H7 (cell line): ENCODE data around the gene SLC17A4. TPM values are rescaled to one million over a fixed set of nuclear protein-coding genes. Genes with fewer than 3 reads are reported as not detected.
A peak's percentile ranks its signal among the peaks of the same experiment; 100 is the strongest.
"Not testable (repeated sequence)": the region's sequence is repeated elsewhere in the genome, so short reads cannot be mapped to it uniquely, and the experiment has no call there.

ENCODE experiments used
- DNase-seq: peaks from one replicate; pipeline ENCODE4 v3.0.0; 2012
- H3K27me3 ChIP-seq: 2 replicates; pipeline ENCODE4 v1.6.0; 2011; ENCODE audit warnings: mild to moderate bottlenecking, low read length; ENCODE audit not compliant: control insufficient read depth, insufficient read depth
- H3K36me3 ChIP-seq: replicated peaks from 2 replicates; pipeline ENCODE4 v1.5.1; 2011; ENCODE audit warnings: low read length; ENCODE audit not compliant: control insufficient read depth, insufficient read depth
- H3K4me3 ChIP-seq: 2 replicates; pipeline ENCODE4 v1.5.1; 2011; ENCODE audit warnings: low read depth, mild to moderate bottlenecking, control low read depth, low read length, moderate library complexity; ENCODE audit not compliant: insufficient read depth
- total RNA-seq: library from RNA; depleted of rRNA; stranded (reverse); fragments of >200 nt; shearing (Covaris generic); gene quantifications from 2 replicates; pipeline ENCODE4 v1.2.3, GENCODE V29; 2014

Gene SLC17A4
- total RNA-seq, 1 experiment from 2014 or later, result not detected

GRCh38 chr6:25743868-25744267 is 10.7 kb upstream of the SLC17A4 start:
- Histone ChIP-seq H3K36me3 (no peaks in the 10 kb centered on the region), H3K27me3 (no peaks in the 10 kb centered on the region), H3K4me3 (no peak overlapping the region)
- no peak for DNase-seq

- Histone ChIP-seq H3K36me3 (no peaks in the 10 kb centered on the region), H3K27me3 (no peaks in the 10 kb centered on the region), H3K4me3 (no peak overlapping the region)
- DNase-seq, result no peak
Measured at GRCh38 chr6:25745836-25746235, 8.7 kb upstream of the SLC17A4 start.

- DNase-seq, result peak; percentile 22
- Histone ChIP-seq H3K4me3 (no peak overlapping the region), H3K36me3 (no peaks in the 10 kb centered on the region), H3K27me3 (no peaks in the 10 kb centered on the region)
Measured at GRCh38 chr6:25746968-25747367, 7.6 kb upstream of the SLC17A4 start.

GRCh38 chr6:25747477-25747876 is 7.1 kb upstream of the SLC17A4 start:
- Histone ChIP-seq H3K4me3 (no peak overlapping the region), H3K36me3 (no peaks in the 10 kb centered on the region), H3K27me3 (no peaks in the 10 kb centered on the region)
- no peak for DNase-seq

- Histone ChIP-seq H3K4me3 (no peak overlapping the region), H3K36me3 (no peaks in the 10 kb centered on the region), H3K27me3 (no peaks in the 10 kb centered on the region)
- no peak for DNase-seq
Measured at GRCh38 chr6:25748049-25748448, 6.5 kb upstream of the SLC17A4 start.

GRCh38 chr6:25748601-25749517 is 5.7 kb upstream of the SLC17A4 start:
- H3K36me3 ChIP-seq, H3K4me3 ChIP-seq, H3K27me3 ChIP-seq, DNase-seq: not testable (repeated sequence)

GRCh38 chr6:25749837-25750236 is 4.7 kb upstream of the SLC17A4 start:
- Histone ChIP-seq H3K4me3 (no peak overlapping the region), H3K36me3 (no peaks in the 10 kb centered on the region), H3K27me3 (no peaks in the 10 kb centered on the region)
- no peak for DNase-seq

- Histone ChIP-seq H3K4me3 (no peak overlapping the region), H3K36me3 (no peaks in the 10 kb centered on the region), H3K27me3 (no peaks in the 10 kb centered on the region)
- no peak for DNase-seq
Measured at GRCh38 chr6:25750906-25751305, 3.6 kb upstream of the SLC17A4 start.

GRCh38 chr6:25753079-25753478 is 1.5 kb upstream of the SLC17A4 start:
- no peaks in the 10 kb centered on the region for H3K27me3 ChIP-seq
- no peak overlapping the region for H3K4me3 ChIP-seq
- H3K36me3 ChIP-seq, result no peaks in the 10 kb centered on the region
- no peak for DNase-seq

GRCh38 chr6:25755483-25755882 is 941 bp downstream of the SLC17A4 start:
- no peaks in the 10 kb centered on the region for H3K27me3 ChIP-seq
- no peak overlapping the region for H3K4me3 ChIP-seq
- H3K36me3 ChIP-seq, result no peaks in the 10 kb centered on the region
- DNase-seq, result no peak

- Histone ChIP-seq H3K4me3 (no peak overlapping the region), H3K27me3 (no peaks in the 10 kb centered on the region), H3K36me3 (no peaks in the 10 kb centered on the region)
- DNase-seq, result no peak
Measured at GRCh38 chr6:25756382-25757363, 2.1 kb downstream of the SLC17A4 start.

- no peaks in the 10 kb centered on the region for H3K36me3 ChIP-seq
- no peak for DNase-seq
- no peak overlapping the region for H3K4me3 ChIP-seq
- H3K27me3 ChIP-seq, result no peaks in the 10 kb centered on the region
Measured at GRCh38 chr6:25757936-25758642, 3.5 kb downstream of the SLC17A4 start.

GRCh38 chr6:25764611-25765010 is 10.1 kb downstream of the SLC17A4 start:
- no peaks in the 10 kb centered on the region for H3K36me3 ChIP-seq
- H3K4me3 ChIP-seq, result no peak overlapping the region
- no peak for DNase-seq
- no peaks in the 10 kb centered on the region for H3K27me3 ChIP-seq

GRCh38 chr6:25768566-25768965 is 14.0 kb downstream of the SLC17A4 start:
- DNase-seq, result no peak
- Histone ChIP-seq H3K4me3 (no peak overlapping the region), H3K27me3 (no peaks in the 10 kb centered on the region), H3K36me3 (no peaks in the 10 kb centered on the region)
